Upper lobe of right lung (tissue), 1 donor: Measurements from ENCODE around the gene LRP2. TPM values are rescaled to one million over a fixed set of nuclear protein-coding genes. Genes with fewer than 3 reads are reported as not detected.
"Not testable (repeated sequence)": the region's sequence is repeated elsewhere in the genome, so short reads cannot be mapped to it uniquely, and the experiment has no call there.

Experiments used
- ATAC-seq: fragments of 200-7000 bp; cut with Tn5 transposase; one replicate; pipeline ENCODE4 v1.9.1; 2020; ENCODE audit warnings: mild to moderate bottlenecking, moderate library complexity
- DNase-seq: peaks from one replicate; pipeline ENCODE4 v3.0.0-alpha.2; 2020
- H3K27ac ChIP-seq: fragments of 200-600 bp; one replicate; pipeline ENCODE4 v1.8.0; 2022
- H3K27me3 ChIP-seq: fragments of 200-600 bp; one replicate; pipeline ENCODE4 v1.8.0; 2022; ENCODE audit warnings: mild to moderate bottlenecking
- H3K36me3 ChIP-seq: fragments of 200-600 bp; one replicate; pipeline ENCODE4 v1.8.0; 2022
- H3K4me1 ChIP-seq: fragments of 200-600 bp; one replicate; pipeline ENCODE4 v1.8.0; 2022
- H3K4me3 ChIP-seq: fragments of 200-600 bp; one replicate; pipeline ENCODE4 v1.8.0; 2022; ENCODE audit warnings: mild to moderate bottlenecking
- H3K9me3 ChIP-seq: fragments of 200-600 bp; one replicate; pipeline ENCODE4 v1.8.0; 2022
- intact Hi-C: fragments of 100-400 bp; cut with DNase I; formaldehyde crosslinking; loops from one replicate; pipeline ENCODE4 v1.11.0; 2022
- total RNA-seq: library from RNA; stranded (reverse); fragmentation: NEBNext Ultra II Directional; extraction: Animal tissue kit (Norgen Biotek cat#: 25700); gene quantifications from one replicate; pipeline ENCODE4 v1.2.1, GENCODE V29; 2021
- TF ChIP-seq, protein P1 (sequence below): fragments of 200-600 bp; IDR thresholded peaks from one replicate; pipeline ENCODE4 v1.8.0; 2022; ENCODE audit warnings: antibody characterized with exemption
- donor health status: DM: no; HTN: yes; CAD: no; lungs with severe emphysema.

Gene LRP2
- total RNA-seq, 1 donor from 2014 or later: 36.6 TPM

DNA sequence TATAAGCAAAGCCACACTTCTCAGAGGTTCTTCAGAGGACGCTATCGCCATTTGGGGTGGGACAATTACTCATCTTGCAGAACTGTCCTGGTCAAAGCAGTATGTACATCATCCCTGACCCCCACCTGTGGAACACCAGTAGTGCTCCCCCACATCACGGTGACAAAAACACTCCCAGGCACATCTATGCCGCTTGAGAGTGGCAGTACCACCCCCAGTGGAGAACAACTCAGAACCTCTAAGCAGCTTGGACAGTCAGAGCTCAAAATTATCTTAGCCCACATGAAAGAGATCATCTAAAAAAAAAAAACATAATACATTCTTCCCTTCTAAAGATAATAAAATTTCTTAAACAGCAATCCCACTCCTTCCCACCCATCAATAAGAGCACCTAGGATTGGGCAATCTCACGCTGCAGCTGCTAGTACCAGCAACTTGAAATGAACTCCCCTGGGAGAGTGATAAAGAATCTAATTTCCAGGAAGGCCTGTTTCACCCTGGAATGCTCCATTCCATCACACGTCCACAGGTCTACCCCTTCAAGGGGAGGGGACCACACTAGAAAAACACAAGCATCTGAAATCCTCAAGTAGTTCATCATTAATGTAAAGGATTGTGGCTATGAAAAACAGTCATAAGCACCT lies 31.7 kb downstream of the LRP2 start:
- peak; percentile 20 for ATAC-seq
- intact Hi-C loops: no loop called here
- no peak overlapping the region for H3K4me3 ChIP-seq

DNA sequence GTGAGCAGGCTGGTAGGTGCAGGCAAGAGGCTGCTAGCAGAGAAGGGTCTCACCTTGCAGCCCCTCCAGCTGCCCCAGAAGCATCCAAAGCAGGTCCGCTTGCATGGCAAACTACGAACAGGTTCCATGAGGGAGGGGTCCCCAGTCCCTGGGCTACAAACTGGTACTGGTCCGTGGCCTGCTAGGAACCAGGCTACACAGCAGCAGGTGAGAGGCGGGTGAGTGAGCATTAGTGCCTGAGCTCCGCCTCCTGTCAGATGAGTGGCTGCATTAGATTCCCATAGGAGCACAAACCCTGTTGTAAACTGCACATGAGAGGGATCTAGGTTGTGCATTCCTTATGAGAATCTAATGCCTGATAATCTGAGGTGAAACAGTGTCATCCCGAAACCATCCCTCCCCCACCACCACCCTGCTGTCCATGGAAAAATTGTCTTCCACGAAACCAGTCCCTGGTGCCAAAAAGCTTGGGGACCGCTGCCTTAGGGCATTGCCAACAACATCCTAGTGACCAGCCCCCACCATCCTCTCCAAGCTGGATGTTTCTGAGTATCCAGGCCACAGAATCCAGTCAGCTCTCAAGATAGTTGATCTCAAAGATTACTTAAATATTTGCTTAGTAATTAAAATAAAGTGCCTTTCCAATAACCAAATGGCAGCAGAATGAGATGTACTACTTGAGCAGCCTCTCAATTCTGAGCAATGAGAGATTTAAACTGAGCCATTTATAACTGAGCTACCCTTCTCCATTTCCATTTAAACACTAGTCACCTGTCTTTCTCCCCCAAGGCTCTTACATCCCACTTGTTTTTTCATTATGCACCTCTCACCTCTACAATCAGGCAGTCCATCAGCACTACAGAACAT lies 32.4 kb downstream of the LRP2 start:
- H3K27ac ChIP-seq: no peak overlapping the region
- no peaks in the 10 kb centered on the region for H3K36me3 ChIP-seq
- H3K9me3 ChIP-seq: no peaks in the 10 kb centered on the region
- H3K4me3 ChIP-seq: no peak overlapping the region
- no peaks in the 10 kb centered on the region for H3K27me3 ChIP-seq
- ATAC-seq (peak; percentile 82), DNase-seq (peak; percentile 65)
- intact Hi-C loops: no loop called here
- TF ChIP-seq, protein P1, sequence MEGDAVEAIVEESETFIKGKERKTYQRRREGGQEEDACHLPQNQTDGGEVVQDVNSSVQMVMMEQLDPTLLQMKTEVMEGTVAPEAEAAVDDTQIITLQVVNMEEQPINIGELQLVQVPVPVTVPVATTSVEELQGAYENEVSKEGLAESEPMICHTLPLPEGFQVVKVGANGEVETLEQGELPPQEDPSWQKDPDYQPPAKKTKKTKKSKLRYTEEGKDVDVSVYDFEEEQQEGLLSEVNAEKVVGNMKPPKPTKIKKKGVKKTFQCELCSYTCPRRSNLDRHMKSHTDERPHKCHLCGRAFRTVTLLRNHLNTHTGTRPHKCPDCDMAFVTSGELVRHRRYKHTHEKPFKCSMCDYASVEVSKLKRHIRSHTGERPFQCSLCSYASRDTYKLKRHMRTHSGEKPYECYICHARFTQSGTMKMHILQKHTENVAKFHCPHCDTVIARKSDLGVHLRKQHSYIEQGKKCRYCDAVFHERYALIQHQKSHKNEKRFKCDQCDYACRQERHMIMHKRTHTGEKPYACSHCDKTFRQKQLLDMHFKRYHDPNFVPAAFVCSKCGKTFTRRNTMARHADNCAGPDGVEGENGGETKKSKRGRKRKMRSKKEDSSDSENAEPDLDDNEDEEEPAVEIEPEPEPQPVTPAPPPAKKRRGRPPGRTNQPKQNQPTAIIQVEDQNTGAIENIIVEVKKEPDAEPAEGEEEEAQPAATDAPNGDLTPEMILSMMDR: no peak
- no peaks in the 10 kb centered on the region for H3K4me1 ChIP-seq

More for the DNA sequence above, 31.7 kb downstream of the LRP2 start:
- H3K27me3 ChIP-seq: no peaks in the 10 kb centered on the region
- TF ChIP-seq, protein P1: no peak
- no peaks in the 10 kb centered on the region for H3K4me1 ChIP-seq
- H3K9me3 ChIP-seq: no peaks in the 10 kb centered on the region
- H3K27ac ChIP-seq: no peak overlapping the region
- H3K36me3 ChIP-seq: no peaks in the 10 kb centered on the region
- DNase-seq: no peak

DNA sequence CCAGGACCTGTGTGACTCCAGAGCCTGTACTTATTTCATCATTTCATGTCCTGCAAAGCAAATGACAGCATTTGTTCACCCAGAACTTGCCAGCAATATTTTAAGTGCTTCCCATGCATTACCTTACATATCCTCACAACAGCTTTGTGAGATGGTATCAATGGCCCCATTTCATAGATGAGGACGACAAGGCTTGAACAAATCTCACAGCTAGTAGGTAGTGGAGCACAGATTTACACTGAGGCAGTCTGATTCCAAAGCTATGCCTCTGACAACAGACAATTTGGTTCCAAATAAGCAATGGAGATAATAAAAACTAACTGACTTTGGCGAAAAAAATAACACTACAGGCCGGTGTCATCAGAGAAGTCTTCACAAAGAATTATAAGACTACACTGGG lies 33.5 kb downstream of the LRP2 start:
- H3K27ac ChIP-seq: no peak overlapping the region
- DNase-seq (no peak), ATAC-seq (no peak)
- intact Hi-C loops: no loop called here
- TF ChIP-seq, protein P1: no peak
- no peaks in the 10 kb centered on the region for H3K36me3 ChIP-seq
- H3K9me3 ChIP-seq: no peaks in the 10 kb centered on the region
- no peak overlapping the region for H3K4me3 ChIP-seq
- no peaks in the 10 kb centered on the region for H3K27me3 ChIP-seq
- no peaks in the 10 kb centered on the region for H3K4me1 ChIP-seq

DNA sequence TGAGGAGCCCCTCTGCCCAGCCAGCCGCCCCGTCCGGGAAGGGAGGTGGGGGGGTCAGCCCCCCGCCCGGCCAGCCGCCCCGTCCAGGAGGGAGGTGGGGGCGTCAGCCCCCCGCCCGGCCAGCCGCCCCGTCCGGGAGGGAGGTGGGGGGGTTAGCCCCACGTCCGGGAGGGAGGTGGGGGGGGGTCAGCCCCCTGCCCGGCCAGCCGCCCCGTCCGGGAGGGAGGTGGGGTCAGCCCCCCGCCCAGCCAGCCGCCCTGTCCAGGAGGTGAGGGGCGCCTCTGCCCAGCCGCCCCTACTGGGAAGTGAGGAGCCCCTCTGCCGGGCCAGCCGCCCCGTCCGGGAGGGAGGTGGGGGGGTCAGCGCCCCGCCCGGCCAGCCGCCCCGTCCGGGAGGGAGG lies 34.5 kb downstream of the LRP2 start:
- intact Hi-C loops, H3K27me3 ChIP-seq, H3K36me3 ChIP-seq, H3K27ac ChIP-seq, H3K9me3 ChIP-seq, ATAC-seq, H3K4me3 ChIP-seq, H3K4me1 ChIP-seq, DNase-seq: not testable (repeated sequence)

DNA sequence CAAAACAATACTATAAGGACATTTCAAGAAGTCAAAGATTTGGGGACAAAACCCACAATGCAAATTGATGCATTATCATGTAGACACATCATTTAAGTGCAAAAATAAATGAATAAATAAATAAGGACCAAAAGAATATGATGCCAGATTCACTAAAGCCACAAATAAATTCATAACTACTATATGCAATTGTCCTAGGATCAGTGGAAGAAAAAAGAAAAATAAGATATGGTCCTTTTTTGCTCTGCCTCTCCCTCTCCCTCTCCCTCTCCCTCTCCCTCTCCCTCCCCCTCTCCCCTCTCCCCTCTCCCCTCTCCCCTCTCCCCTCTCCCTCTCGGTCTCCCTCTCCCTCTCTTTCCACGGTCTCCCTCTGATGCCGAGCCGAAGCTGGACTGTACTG lies 36.4 kb downstream of the LRP2 start:
- DNase-seq, H3K27me3 ChIP-seq, H3K9me3 ChIP-seq, H3K4me1 ChIP-seq, ATAC-seq, intact Hi-C loops, H3K27ac ChIP-seq, H3K4me3 ChIP-seq, H3K36me3 ChIP-seq: not testable (repeated sequence)

DNA sequence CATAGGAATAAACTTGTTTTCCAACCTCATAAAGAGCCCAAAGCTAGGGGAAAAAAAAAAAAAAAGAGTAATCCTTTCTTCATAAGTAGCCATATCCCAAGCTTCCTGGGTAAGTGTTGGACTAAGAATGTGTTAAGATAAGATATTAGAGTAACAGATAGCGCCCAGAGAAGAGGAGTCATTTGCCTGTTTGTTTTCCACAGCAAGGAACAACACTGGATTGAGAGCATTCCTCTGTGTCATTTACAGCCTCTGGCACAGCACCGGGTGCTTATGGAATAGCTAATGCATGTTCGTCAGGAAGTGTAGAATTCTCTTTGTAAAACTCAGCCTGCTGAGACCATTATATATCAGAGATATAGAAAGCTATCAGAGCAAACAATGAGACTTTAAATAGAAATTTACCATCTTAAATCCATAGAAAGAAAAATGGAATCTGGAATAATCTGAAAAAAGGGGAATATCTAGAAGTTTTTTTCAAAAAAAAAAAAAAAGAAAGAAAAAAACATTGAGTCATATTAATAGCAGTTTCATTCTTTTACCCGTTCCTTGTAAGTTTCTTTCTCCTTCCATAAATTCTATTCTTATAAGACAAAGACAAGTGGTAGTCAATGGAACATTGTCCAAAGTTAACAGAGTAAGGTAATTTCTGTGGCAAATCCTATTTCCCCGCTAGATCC lies 37.6 kb downstream of the LRP2 start:
- intact Hi-C loops: no loop called here
- Histone ChIP-seq H3K36me3 (no peaks in the 10 kb centered on the region), H3K27me3 (peaks cover 3% of the 10 kb centered on the region), H3K4me3 (no peak overlapping the region), H3K4me1 (no peaks in the 10 kb centered on the region), H3K27ac (no peak overlapping the region), H3K9me3 (no peaks in the 10 kb centered on the region)
- no peak for ATAC-seq
- TF ChIP-seq, protein P1: no peak
- no peak for DNase-seq
